NCI-H510A treated with DMSO at 0.1 percent for 48 hours (cell line): ENCODE data around the gene PNCK.

ENCODE experiments used
- DNase-seq: peaks from one replicate; lab custom pipeline; 2025; lab: John Stamatoyannopoulos, UW

Gene PNCK

GRCh38 chrX:153640736-153641575 lies 32.7 kb downstream of the PNCK start:
- DNase-seq, result no peak

GRCh38 chrX:153640045-153640686 lies 33.4 kb downstream of the PNCK start:
- no peak for DNase-seq

DNA sequence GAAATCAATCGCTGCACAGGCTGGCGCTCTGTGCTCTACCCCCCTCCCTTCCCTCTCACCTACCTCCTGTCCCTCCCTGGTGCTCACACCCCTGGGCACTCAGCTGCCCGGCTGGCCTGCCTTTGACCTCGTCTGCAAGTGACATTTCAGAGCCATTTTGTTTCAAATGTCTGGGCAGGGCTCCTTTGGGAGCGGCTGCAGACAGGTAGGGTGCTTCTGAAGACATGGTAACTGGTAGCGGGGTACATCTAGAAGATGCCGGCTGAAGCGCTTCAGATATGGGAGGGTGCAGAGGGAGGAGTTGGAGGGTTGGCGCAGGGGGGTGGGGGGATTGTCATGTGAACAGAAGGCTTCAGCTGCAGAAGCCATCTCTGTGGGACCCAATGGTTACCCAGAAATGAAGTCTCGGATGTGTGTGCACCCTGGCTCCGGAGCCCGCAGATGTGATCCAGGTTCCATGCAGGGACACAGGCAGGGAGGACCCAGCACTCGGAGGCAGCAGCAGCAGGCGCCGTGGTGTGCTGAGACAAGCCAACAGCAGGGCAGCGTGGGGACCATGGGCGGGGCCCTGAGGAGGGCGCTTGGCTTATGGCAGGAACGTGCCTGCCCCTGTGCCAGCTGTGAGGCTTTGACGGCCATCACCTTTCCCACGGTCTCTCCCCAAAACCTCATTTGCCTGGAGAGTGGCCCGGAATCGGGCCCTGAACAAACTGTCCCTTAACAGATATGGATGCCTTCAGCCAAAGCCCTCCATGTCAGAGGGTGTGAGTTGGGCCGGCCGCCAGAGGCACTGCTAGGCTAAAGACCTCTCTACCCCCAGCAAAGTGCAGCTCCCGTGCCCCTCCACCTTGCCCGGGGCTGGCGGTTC lies 34.2 kb downstream of the PNCK start:
- DNase-seq, result no peak

GRCh38 chrX:153638436-153639176 lies 35.0 kb downstream of the PNCK start:
- DNase-seq, result no peak

DNA sequence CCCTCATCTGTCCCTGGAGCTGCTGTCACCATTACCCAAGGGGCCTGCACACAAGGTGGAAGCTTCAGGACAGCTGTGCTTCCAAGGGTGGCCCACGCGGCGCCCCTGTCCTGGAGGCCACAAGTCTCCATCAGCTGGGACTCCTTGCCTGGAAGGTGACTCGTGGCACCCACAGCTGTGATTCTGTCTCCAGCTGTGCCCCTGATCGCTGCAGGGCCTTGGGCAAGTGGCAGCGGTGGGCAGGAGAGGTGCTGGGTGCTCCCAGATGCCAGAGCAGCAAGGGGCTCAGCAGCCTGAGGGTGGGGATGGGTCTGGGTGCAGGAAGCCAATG lies 35.6 kb downstream of the PNCK start:
- DNase-seq, result no peak

- no peak for DNase-seq
These were observed 36.2 kb downstream of the PNCK start for GRCh38 chrX:153637121-153638040.

DNA sequence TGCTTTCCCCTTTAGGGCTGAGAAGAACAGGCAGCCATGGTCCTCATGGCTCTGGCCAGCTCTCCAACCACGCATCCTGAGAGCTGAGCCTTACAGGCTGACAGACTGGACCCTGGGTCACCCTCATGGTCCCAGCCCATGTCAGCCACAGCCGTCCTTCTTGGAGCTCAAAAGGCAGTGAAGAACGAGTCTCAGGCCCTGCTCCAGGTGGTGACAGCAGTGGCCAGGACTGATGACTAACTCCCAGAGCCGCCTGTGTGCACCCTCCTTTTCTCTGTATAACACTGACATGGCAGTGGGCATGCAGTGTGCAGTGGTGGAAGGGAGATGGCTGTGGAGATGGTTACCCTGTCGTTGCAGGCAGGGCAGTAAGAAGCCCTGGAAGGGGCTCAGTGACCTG lies 36.9 kb downstream of the PNCK start:
- DNase-seq, result no peak

DNA sequence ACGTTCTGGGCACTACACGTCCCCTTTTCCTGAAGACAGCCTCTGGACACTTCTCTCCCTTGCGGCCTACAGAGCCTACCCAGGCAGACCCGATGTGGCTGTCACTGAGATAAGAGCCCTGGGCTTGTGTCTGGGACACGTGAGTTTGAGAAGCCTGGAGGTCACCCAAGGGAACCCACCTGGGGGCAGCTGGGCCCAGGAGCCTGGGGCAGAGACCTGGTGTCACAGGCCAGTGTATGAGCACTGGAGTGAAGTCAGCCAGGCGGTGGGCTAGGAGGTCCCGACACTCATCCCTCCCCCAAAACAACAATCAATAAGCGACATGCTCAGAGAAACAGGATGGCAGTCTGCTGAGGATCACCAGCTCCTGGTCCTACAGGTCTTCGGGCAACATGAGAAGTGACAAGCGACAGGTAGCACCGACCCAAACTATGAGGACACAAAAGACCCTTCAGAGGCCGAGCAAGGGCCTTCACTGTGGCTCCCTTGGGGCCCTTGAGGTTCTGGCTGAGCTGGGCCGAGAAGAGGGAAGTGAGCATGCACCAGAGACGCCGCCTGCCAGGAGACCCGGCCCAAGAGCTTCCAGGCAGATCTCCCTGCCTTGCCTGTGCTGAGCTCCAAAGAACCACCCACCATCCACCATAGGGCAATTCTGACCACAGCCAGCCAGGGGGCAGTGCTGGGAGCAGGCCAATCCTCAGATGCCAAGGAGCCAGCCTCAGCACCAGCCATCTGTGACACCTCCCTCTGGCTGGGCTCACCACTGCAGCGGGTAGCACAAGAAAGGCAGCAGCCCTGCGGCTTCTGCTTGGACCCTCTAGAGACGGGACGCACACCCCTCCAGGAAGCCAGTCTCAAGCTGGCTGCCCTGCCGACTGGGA lies 37.6 kb downstream of the PNCK start:
- DNase-seq, result peak; percentile 3

DNA sequence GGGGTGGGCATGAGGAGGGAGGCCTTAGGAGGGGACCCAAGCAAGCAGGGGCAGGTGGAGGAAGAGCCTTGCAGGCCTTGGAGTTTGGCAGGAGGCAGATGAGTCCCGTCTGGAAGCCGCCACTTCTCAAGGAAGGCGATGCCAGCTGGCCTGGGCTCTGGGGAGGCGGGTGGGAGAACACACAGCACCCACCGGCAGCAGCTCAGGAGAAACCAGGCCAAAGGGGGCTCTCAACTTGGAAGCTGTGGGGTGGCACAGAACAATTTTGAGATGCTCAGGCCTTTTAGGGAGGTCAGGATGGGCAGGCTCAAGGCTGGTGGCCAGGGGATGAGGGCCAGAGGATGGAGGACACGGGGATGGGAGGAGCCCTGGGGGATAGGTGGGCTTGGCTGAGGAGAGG lies 38.2 kb downstream of the PNCK start:
- no peak for DNase-seq

DNA sequence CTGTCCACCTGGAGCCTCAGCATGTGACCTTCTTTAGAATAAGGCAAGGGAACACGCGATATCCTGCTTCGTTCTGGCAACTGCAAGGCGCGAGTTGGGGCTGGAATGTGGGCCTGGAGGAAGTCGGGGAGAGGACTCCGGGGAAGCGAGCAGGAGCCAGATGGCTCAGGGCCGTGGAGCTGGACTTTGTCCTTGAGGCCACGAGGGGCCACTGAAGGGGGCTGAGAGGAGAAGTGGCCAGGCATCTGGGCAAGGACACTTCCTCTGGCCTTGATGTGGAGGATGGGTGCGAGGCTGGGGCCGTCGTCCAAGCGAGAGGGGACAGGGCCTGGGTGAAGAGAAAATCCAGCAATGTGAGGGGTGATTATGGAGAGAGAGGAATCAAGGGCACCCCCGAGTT lies 38.8 kb downstream of the PNCK start:
- no peak for DNase-seq

- no peak for DNase-seq
These were observed 39.4 kb downstream of the PNCK start for GRCh38 chrX:153634236-153634635.

GRCh38 chrX:153633607-153634180 lies 39.9 kb downstream of the PNCK start:
- DNase-seq, result no peak

DNA sequence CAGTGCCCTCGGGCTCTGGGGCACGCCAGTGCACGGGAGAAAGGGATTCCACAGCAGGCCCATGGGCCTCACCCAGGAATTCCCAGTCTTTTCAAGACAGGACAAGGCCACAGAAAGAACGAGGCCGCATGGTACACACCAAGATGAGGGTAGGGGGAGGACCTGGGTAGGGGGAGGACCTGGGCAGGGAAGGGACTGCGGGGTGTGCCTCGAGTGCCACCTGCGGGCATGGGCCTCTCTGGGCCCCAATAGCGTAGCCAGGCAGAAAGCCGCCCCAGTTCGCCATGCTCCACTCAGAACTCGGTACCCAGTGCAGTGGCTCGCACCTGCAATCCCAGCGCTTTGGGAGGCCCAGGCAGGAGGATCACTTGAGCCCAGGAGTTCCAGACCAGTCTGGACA lies 40.6 kb downstream of the PNCK start:
- DNase-seq, result no peak

- no peak for DNase-seq
These were observed 41.0 kb downstream of the PNCK start for GRCh38 chrX:153632595-153632946.

DNA sequence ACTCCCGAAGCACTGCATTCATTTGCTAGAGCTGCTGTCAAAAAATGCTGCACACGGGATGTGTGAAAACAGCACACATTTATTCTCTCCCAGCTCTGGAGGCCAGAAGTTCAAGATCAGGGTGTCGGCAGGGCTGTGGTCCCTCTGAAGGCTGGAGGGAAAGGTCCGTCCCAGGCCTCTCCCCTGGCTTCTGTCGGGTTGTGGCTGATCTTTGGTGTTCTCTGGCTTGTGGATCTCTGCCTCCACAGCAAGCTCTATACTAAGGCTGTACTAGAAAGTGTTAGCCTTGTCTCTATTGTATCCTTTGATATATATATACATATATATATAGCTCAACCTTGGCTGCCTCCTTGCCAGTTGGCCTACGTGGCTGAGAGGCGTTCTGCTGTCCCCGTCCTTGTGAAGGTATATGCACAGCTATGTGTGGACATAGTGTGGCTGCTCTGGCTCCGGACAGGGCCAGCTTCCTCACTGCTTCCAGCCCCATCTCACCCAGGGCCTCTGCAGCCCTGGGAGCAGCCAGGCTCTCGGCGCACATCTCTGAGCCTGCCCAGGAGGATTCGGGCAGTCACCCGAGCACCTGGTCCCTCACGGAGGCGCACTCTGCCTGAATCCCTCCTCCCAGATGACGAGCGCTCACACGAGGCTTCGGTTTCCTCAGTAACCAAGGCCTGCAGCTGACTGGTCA lies 41.6 kb downstream of the PNCK start:
- no peak for DNase-seq

DNA sequence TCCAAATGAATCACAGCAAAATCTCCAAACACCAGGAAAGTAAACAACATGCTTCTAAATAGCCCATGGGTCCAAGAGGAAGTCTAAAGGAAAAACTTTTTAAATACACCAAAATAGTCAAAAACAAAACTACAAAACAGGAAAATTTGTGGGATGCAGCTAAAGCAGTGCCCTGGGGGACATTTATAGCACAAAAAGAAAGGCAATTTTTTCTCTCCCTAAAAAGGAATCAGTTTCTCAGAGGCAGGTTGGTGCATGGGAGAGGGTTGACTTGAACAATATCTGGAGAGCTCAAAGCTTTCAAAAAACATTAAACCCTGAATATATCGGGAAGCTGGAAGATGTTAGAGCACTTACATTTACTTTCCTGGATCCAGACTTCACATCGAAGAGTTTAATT lies 42.3 kb downstream of the PNCK start:
- DNase-seq, result no peak

GRCh38 chrX:153628665-153629064 lies 44.9 kb downstream of the PNCK start:
- no peak for DNase-seq

DNA sequence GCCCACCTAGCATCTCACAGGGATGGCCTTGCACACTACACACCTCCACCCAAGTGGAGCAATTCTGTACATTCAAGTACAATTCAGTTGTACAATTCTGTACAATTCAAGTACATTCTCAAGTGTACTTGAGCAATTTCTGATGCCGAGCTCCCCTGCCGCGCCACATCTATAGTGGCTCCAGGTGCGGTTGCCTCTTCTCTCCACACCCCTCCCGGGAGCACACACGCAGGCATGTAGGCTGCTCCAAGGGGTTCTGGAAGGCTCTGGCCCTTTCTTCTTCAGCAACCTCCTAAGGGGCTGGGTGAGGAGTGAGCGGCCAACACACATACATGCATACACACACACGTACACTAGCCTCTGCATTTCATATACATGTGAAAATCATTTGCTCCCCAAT lies 45.5 kb downstream of the PNCK start:
- DNase-seq, result peak; percentile 34

DNA sequence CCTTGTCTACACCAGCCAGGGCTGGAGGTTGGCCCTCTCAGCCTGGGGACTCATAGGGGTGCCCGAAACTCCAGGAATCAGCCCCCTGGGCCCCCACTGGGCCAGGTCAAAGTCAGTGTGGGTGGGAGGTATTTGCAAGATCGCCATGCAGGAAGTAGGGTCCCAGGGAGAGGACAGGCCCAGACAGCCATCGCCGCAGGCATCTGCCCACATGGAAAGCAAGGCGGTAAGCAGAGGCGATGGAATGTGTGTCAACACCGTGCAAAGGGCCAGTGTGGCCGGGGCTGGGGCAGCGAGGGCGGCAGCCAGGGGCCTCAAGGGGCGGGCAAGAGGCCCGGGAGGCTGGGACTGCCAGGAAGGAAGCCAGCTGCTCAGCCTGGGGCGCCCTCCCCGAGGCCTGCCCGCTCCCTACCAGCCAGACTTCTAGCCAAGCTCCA lies 45.9 kb downstream of the PNCK start:
- no peak for DNase-seq
